NCI-H526 treated with DMSO at 0.1 percent for 48 hours (cell line): ENCODE measurements around the gene ACTC1.

Source experiments
- DNase-seq: peaks from one replicate; lab custom pipeline; 2025; lab: John Stamatoyannopoulos, UW

Gene ACTC1

GRCh38 chr15:34799149-34800101 is 4.1 kb upstream of the ACTC1 start:
- no peak for DNase-seq

- no peak for DNase-seq
Observed at GRCh38 chr15:34796847-34797435, 1.6 kb upstream of the ACTC1 start.

- no peak for DNase-seq
Observed at GRCh38 chr15:34794590-34795206, 651 bp downstream of the ACTC1 start.

- DNase-seq, result no peak
Observed at GRCh38 chr15:34793901-34794300, 1.4 kb downstream of the ACTC1 start.

- DNase-seq, result no peak
Observed at GRCh38 chr15:34793071-34793470, 2.3 kb downstream of the ACTC1 start.

GRCh38 chr15:34791701-34792100 is 3.6 kb downstream of the ACTC1 start:
- no peak for DNase-seq

GRCh38 chr15:34790121-34790520 is 5.2 kb downstream of the ACTC1 start:
- DNase-seq, result no peak

GRCh38 chr15:34789326-34789725 is 6.0 kb downstream of the ACTC1 start:
- no peak for DNase-seq

- DNase-seq, result no peak
Observed at GRCh38 chr15:34786206-34786605, 9.1 kb downstream of the ACTC1 start.

- no peak for DNase-seq
Observed at GRCh38 chr15:34783991-34784390, 11.4 kb downstream of the ACTC1 start.

GRCh38 chr15:34783431-34783830 is 11.9 kb downstream of the ACTC1 start:
- no peak for DNase-seq

GRCh38 chr15:34782901-34783300 is 12.4 kb downstream of the ACTC1 start:
- no peak for DNase-seq

GRCh38 chr15:34780725-34781124 is 14.6 kb downstream of the ACTC1 start:
- DNase-seq, result no peak

GRCh38 chr15:34776606-34777105 is 18.7 kb downstream of the ACTC1 start:
- DNase-seq, result no peak

GRCh38 chr15:34773917-34774316 is 21.4 kb downstream of the ACTC1 start:
- no peak for DNase-seq

- DNase-seq, result no peak
Observed at GRCh38 chr15:34773013-34773412, 22.3 kb downstream of the ACTC1 start.

GRCh38 chr15:34772312-34772711 is 23.0 kb downstream of the ACTC1 start:
- no peak for DNase-seq

GRCh38 chr15:34769711-34770110 is 25.6 kb downstream of the ACTC1 start:
- no peak for DNase-seq

GRCh38 chr15:34768530-34768929 is 26.8 kb downstream of the ACTC1 start:
- DNase-seq, result no peak

- DNase-seq, result peak; percentile 12
Observed at GRCh38 chr15:34765741-34766140, 29.6 kb downstream of the ACTC1 start.

- no peak for DNase-seq
Observed at GRCh38 chr15:34760909-34761308, 34.4 kb downstream of the ACTC1 start.

GRCh38 chr15:34759992-34760391 is 35.4 kb downstream of the ACTC1 start:
- DNase-seq, result no peak

GRCh38 chr15:34759347-34759746 is 36.0 kb downstream of the ACTC1 start:
- no peak for DNase-seq
